UCSD-AML1 (cell line): ENCODE measurements around the gene CFD.
"Not testable (repeated sequence)": the region's sequence is repeated elsewhere in the genome, so short reads cannot be mapped to it uniquely, and the experiment has no call there.

Experiments used
- DNase-seq: peaks from one replicate; lab custom pipeline; 2025; ENCODE audit not compliant: unreplicated experiment; lab: John Stamatoyannopoulos, UW

The CFD gene

DNA sequence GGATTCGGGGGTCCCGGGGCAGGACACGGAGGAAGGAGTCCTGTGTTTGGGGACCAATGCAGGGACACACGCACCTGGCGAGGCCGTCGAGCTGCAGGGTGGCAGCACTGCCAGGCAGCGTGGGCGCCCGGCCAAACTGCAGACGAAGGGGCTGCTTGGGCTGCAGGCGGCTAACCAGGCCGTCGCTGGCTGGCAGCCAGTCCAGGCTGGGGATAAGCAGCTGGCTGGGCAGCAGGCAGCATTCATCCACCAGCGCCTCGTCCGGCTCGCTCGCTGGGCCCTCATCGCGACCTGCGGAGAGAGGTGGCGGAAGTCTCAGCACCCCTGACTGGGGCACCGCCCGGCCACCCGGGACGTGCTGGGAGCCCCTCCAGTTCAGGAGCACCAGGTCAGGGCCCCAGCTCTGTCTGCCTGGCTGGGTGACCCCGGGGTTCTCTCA lies 11.5 kb downstream of the CFD start:
- DNase-seq, result no peak

DNA sequence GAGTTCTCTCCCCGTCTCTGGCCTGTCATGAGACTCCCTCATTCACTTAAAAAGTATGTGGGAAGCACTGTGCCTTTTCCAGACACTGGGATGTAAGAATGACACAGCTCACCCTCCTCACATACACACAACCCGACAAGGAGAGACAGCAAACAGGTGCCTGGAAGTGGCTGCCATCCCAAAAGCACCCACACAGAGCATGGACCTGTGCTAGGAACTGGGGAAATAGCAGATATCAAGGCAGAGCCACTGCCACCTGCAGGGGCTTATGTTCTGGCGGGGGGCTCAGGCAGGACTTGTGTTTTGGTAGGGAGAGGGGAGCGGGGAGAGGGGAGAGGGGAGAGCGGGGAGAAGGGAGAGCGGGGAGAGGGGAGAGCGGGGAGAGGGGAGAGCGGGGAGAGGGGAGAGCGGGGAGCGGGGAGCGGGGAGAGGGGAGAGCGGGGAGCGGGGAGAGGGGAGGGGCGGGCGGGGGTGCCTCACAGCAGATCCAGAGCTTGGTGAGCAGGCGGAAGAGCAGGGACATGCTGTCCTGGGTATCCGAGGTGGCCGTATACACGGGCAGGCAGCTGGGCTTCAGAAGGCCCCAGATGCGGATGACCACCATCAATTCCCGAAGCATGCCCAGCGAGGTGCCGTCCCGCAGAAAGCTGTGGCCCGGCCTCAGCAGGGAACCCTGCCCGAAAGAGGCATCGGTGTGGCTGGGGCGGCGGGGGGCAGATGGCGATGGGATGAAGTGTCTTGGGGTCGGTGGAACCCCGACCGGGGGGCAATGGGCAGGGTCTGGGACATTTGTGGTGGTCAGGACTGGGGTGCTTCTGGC lies 12.2 kb downstream of the CFD start:
- no peak for DNase-seq

DNA sequence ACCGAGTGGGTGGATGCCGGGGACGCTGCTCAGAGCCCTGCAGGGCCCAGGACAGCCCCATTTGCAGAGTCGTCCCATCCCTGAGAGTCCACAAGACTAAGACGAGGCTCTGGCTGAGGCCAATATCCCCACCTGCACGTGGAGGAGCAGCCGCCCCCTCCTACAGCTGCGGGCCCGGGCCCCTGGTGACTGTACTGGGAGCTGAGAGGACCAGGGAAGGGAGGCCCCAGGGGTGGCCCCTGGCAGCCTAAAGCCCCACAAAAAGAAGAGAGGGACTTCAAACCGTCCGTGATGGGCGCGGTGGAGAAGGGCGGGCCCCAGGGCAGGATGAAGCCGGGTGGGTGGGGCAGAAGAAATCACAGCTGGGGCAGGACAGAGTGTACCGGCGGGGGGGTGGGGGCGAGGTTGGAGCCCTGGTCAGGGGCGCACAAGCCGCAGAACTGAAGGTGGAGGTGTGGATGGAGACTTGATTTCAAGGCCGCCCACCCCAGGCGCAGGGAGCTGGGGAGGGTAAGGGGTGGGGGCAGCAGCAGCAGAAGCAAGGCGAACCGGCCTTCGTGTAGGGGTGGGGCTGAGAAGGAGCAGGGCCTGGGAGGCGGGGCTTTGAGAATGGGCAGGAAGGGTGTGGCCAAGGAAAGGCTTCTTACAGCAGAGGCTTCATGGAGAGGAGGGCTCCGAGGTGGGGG lies 12.9 kb downstream of the CFD start:
- peak; percentile 54 for DNase-seq

DNA sequence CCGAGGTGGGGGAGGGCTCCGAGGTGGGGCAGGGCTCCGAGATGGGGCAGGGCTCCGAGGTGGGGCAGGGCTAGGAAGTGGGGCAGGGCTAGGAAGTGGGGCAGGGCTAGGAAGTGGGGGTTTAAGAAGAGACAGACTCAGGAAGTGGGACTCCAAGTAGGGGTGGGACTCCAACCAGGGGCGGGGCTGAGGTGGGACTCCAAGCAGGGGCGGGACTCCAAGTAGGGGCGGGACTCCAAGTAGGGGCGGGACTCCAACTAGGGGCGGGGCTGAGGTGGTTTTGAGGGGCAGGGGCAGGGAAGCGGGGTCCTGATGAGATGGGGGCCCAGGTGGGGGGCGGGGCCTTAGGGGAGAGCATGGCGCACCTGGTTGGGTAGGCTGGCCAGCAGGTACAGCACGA lies 13.6 kb downstream of the CFD start:
- DNase-seq, result peak; percentile 30

DNA sequence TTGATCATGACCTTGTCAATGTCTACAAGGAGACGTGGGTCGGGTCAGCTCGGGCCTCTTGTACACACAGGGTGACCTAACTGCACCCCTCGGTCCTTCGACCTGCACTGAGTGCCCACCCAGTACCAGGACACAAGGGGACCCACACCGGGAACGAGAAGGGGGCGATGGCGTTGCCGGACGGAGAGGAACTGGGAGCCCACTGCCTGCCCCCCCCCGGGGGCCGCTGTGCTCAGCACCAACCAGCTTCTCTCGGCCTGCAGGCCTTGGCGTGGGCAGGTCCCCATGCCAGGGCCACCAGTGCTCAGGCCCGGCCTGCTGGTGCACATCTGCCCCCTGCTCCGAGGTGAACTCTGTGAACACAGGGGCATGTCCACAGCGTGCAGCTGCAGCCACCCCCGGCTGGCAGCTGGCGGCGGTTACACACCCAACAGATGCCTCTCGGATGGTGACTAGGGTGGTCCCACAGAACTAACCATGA lies 14.1 kb downstream of the CFD start:
- DNase-seq, result no peak

DNA sequence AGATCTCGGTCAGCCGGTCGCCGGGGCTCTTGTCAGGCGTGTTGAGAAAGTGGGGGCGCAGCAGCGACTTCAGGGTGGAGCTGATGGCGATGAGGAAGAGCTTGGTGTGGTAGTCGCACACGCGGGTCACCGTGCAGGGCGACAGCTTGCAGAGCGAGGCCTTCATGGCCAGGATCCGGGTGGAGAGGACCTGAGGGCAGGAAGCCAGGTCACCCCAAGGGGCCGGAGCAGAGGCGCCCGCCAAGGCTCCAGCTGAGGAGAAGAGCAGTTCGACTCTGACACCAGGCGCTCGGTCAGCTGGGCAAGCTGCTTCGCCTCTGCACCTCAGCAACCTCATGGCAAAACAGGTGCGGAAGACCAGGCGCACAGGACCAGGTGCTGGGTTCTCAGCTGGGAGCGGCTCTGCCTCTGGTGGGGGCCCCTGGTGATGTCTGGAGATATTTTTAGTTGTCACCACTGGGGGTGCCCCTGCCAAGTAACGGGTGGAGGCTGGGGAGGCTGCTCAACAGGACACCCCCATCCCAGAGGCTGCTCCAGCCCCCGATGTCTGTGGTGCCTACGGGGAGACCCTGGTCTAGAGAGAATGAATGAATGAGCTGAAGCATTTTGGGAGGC lies 15.9 kb downstream of the CFD start:
- DNase-seq, result no peak

DNA sequence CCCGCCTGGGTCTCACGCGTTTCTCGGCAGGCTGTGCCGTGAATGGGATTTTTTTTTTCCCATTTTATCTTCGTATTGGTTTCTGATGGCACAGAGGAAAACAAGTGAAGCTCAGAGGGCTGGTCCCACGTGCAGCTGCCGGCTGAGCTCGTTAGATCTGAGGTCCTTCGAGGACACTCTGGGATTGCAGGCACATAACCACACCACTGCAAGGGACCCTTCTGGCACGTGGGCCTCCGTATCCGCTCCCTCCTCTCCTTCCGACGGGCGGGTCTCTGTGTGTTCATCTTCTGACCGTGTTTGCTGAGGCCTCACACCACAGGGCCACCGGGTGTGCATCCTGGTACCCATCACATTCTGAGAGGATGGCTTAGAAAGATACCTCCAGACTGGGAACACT lies 16.6 kb downstream of the CFD start:
- DNase-seq, result no peak

DNA sequence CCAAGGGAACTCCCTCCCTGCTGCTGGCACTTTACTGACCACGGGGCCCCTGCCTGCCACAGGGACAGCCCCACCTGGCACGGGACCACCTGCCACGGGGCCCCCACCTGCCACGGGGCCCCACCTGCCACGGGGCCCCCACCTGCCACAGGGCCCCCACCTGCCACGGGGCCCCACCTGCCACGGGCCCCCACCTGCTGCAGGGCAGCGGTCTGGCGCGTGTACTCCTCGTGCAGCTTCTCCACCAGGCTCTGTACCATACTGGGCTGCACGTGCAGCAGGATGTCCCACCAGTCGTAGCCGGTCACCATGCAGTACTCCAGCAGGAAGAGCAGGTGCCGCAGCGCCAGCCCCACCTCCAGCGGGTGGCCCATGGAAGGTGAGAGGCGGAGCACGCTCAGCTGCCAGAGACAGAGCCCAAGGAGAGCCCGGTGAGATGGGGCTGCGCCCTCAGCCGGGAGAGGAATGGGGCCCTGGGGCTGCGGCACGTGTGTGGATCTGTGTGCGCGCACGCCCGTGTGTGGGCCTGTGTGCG lies 17.4 kb downstream of the CFD start:
- DNase-seq, result no peak

DNA sequence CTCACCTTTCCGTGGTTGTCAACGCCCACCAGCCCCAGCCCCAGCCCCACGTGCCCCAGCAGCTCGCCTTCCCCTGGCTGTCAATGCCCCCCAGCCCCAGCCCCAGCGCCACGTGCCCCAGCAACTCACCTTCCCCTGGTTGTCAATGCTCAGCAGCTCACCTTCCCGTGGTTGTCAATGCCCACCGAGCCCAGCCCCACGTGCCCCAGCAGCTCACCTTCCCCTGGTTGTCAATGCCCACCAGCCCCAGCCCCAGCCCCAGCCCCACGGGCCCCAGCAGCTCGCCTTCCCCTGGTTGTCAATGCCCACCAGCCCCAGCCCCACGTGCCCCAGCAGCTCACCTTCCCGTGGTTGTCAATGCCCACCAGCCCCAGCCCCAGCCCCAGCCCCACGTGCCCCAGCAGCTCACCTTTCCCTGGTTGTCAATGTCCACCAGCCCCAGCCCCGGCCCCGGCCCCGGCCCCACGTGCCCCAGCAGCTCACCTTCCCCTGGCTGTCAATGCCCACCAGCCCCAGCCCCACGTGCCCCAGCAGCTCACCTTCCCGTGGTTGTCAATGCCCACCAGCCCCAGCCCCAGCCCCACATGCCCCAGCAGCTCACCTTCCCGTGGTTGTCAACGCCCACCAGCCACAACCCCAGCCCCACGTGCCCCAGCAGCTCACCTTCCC lies 18.7 kb downstream of the CFD start:
- DNase-seq, result not testable (repeated sequence)

DNA sequence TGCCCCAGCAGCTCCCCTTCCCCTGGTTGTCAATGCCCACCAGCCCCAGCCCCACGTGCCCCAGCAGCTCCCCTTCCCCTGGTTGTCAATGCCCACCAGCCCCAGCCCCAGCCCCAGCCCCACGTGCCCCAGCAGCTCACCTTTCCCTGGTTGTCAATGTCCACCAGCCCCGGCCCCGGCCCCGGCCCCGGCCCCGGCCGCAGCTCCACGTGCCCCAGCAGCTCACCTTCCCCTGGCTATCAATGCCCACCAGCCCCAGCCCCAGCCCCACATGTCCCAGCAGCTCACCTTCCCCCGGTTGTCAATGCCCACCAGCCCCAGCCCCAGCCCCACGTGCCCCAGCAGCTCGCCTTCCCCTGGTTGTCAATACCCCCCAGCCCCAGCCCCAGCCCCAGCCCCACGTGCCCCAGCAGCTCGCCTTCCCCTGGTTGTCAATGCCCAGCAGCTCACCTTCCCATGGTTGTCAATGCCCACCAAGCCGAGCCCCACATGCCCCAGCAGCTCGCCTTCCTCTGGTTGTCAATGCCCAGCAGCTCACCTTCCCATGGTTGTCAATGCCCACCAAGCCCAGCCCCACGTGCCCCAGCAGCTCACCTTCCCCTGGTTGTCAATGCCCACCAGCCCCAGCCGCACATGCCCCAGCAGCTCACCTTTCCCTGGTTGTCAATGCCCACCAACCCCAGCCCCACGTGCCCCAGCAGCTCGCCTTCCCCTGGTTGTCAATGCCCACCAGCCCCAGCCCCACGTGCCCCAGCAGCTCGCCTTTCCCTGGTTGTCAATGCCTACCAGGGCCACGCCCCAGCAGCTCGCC lies 19.5 kb downstream of the CFD start:
- not testable (repeated sequence) for DNase-seq

DNA sequence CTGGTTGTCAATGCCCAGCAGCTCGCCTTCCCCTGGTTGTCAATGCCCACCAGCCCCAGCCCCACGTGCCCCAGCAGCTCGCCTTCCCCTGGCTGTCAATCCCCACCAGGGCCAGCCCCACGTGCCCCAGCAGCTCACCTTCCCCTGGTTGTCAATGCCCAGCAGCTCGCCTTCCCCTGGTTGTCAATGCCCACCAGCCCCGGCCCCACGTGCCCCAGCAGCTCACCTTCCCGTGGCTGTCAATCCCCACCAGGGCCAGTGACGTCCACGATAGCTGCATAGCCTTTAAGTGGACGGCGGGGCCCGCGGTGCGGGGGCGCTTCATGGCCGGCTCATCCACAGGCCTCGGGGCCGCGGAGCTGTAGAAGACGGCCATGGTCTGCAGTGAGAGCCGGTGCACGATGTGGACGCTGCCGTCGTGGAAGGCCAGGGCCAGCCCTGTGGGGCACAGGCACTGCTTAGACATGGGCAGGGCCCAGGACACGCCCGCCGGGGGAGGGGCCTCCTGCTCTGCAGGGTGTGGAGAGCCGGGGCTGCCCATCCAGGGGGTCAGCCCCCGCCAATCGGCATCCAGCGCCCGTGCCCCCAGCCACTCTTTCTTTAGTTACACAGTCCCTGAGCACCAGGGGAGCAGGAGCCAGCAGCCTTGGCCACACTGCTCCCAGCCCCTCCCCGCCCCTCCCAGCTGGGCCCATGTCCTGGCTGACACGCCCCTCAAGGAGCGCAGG lies 20.4 kb downstream of the CFD start:
- no peak for DNase-seq

DNA sequence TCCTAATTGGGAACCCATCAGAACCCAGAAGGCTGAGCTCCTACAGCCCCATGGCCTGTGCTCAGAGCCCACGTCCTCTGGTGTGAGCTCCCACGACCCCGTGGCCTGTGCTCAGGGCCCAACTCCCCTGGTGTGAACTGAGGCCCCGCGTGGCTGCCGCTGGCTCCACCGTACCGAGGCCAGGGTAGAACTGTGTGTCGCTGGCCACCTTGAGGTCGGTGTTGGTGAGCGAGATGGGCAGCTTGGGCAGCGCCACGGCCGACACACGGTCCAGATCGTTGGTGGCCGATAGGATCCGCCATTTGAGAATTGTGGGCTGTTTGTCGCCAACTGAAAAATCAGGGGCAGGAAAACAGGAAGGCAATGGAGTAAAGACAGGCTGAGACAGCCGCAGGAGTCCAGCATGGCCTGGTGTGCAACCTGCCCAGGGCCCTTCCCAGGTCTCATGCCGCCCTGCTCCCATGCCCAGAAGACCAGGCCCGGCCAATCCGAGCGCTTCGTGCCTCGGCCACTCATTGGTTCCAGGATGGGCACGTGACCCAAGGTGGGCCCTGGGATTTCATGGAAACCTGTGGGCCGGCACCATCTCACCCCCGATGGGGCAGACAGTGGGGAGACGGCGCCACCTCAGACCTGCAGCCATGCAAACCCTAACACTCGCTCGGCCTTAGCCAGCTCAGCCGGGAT lies 22.1 kb downstream of the CFD start:
- no peak for DNase-seq

DNA sequence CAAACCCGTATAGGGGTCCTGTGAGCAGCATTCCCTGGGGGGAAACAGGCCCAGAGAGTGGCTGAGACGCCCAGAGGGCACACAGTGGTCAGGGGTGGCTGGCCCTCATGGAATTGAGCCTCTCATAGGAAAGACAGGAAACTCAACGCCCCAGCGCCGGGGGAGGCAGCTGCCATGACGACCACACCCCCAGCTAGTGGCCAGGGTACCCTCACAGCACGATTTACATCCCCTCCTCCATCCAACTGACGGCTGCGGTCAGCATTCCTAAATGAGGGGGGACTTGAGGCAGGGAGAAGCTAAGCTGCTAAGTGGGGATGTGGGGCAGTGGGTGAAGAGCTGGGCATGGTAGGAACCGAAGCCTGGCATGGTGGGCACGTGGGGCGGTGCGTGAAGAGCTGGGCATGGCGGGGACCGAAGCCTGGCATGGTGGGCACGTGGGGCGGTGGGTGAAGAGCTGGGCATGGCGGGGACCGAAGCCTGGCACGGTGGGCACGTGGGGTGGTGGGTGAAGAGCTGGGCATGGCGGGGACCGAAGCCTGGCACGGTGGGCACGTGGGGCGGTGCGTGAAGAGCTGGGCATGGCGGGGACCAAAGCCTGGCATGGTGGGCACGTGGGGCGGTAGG lies 23.5 kb downstream of the CFD start:
- no peak for DNase-seq

DNA sequence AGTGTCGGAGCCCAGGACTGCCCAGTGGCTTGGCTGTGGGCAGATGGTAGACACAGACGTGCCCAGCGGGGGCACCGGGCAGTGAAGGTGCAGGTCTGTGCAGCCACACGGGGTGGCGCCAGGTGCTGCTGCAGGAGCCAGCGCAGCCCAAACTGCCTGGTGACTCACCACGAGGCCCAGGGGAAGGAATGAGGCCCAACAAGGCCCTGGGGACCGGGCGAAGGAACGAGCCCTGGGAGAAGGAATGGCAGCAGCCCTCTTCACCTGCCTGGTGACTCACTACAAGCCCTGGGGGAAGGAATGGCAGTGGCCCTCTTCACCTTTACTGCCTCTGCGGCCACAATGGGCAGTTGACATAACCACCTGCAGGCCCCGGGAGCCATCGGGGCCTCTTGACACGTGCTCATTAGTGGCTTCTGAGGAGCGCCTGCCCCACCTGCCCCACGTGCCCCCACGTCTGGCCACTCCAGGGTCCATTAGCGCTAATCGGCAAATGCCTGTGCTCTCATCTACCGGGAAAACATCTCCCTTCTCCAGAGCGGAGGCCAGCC lies 24.3 kb downstream of the CFD start:
- no peak for DNase-seq

DNA sequence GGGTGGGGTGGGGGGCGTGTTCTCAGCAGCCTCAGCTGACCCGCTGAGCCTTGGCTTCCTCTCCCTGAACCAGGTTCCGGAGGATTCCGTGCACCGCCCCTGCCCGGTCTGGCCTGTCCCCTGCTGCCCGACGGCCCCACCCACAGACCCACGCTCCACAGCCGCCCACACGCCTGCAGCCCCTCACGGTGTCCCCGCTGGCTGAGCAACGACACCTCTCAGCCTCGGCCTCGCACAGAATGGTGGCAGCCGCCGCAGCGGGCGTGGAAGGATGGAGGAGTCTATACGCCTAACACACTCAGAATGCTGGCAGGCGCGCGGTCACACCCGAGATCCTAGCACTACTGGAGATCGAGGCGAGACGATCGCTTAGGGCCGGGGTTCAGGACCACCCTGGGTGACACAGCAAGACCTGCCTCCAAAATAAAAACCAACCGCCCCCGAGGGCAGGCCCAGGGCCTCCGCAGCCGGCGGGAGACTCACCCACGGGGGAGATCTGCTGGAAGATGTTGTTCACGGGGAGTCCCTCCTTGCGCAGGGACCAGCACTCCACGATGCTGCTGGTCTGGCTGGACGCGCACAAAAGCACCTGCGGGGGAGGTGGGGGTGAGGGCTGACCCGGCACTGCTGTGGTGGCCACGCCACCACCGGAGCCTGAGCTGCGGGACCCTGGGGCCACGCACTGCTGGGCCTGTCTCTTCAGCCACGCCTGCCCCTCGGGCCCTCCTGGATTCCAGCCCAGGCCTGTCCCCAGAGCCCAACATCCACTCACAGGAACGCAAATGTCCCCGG lies 25.2 kb downstream of the CFD start:
- DNase-seq, result no peak

DNA sequence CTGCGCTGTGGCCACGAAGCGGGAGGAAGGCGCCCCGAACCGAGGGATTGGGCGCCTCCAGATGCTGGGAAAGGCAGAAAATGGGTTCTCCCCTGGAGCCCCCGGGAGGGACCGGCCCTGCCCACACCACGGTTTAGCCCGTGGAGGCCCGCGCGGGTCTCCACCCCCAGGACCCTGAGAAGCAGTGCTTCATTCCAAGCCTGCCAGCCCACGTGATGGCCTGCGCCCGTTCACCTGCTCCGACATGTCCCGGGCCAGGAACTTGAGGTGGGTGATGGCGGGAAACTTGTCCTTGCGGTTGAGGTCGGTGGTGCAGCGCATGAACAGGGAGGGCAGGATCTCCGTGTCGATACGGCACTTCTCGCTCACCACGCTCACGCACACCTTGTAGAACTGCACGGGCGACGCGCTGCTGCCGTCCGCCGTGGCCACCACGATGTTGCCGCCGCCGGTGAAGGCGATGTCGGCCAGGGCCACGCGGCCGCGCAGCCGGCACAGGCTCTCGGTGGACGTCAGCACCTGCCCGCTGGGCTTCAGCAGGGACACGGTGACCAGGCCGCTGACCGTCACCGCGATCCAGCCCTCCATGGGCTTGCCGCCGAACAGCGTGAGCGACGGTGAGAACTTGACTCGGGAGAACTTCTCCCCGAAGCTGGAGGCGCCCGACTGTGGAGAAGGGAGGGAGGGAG lies 26.2 kb downstream of the CFD start:
- DNase-seq, result no peak

DNA sequence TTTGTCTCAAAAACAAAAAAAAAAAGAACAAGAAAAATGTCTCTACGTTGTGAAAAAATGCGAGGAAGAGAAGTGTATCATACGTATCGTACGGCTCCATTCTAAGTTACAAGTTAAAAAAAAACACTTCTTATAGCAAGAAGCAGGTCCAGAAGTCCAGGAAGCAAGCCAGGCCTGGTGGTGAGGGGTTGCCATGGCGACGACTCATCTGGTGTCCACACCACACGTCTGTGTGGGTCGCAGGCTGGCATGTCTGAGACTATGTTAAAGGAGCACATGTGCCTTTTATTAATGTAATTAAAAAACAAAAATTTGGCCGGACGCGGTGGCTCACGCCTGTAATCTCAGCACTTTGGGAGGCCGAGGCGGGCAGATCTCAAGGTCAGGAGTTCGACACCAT lies 27.6 kb downstream of the CFD start:
- DNase-seq, result no peak
